SK-N-SH (cell line): ENCODE data around the gene DNAJC9. TPM values are rescaled to one million over a fixed set of nuclear protein-coding genes. Genes with fewer than 3 reads are reported as not detected.

ENCODE experiments used
- CTCF ChIA-PET: fragments of 300-600, 350-600 bp; formaldehyde crosslinking; extraction: SDS; loops from one replicate; lab custom pipeline; 2021; lab: Yijun Ruan, JAX
- POLR2A ChIA-PET: fragments of 350-600 bp; sonication (Branson Sonifier 250); formaldehyde crosslinking; extraction: SDS; loops from one replicate; lab custom pipeline; 2020; ENCODE audit warnings: antibody characterized with exemption, inconsistent platforms; lab: Yijun Ruan, JAX
- DNase-seq: peaks from one replicate; pipeline ENCODE4 v3.0.0; 2012
- H2AFZ ChIP-seq: fragments of 200-600 bp; sonication (generic); 2 replicates; pipeline ENCODE4 v1.8.1; 2016; ENCODE audit warnings: antibody characterized with exemption, mild to moderate bottlenecking, low read depth
- H3F3A ChIP-seq: fragments of 200-600 bp; sonication (generic); replicated peaks from 2 replicates; pipeline ENCODE3; 2016; ENCODE audit warnings: antibody characterized with exemption, mild to moderate bottlenecking; ENCODE audit not compliant: insufficient read depth
- H3K27ac ChIP-seq, 2 experiments: fragments of 200-500 bp in 1 of 2; fragments of 200-600 bp in 1 of 2; sonication (Bioruptor generic) in 1 of 2; sonication (generic), shearing (Covaris generic) in 1 of 2; 2 replicates each; pipeline versions ENCODE4 v1.5.1 to v1.6.1; 2014 to 2016; ENCODE audit warnings: low read depth in 2 of 2, inconsistent platforms in 1 of 2, low read length in 1 of 2, mild to moderate bottlenecking in 1 of 2, mixed read lengths in 1 of 2
- H3K27me3 ChIP-seq: fragments of 200-600 bp; sonication (generic), shearing (Covaris generic); 2 replicates; pipeline ENCODE4 v1.6.1; 2016; ENCODE audit warnings: mixed run types; ENCODE audit not compliant: insufficient read depth
- H3K36me3 ChIP-seq, 2 experiments: fragments of 200-500 bp in 1 of 2; fragments of 200-600 bp in 1 of 2; sonication (Bioruptor generic) in 1 of 2; sonication (generic) in 1 of 2; replicated peaks in 1 of 2; 2 replicates each; pipeline versions ENCODE3 to v1.5.1; 2014 to 2016; ENCODE audit warnings: low read length in 1 of 2, mild to moderate bottlenecking in 1 of 2; ENCODE audit not compliant: insufficient read depth in 2 of 2, control insufficient read depth in 1 of 2
- H3K4me1 ChIP-seq, 2 experiments: fragments of 200-500 bp in 1 of 2; fragments of 200-600 bp in 1 of 2; sonication (Bioruptor generic) in 1 of 2; sonication (generic), shearing (Covaris generic) in 1 of 2; 2 replicates each; pipeline versions ENCODE4 v1.5.1 to v1.6.1; 2014 to 2016; ENCODE audit warnings: low read depth in 1 of 2, low read length in 1 of 2, mixed run types in 1 of 2; ENCODE audit not compliant: insufficient read depth in 2 of 2, control insufficient read depth in 1 of 2
- H3K4me2 ChIP-seq: fragments of 200-600 bp; sonication (generic), shearing (Covaris generic); 2 replicates; pipeline ENCODE4 v1.6.1; 2017; ENCODE audit warnings: mixed run types
- H3K4me3 ChIP-seq, 2 experiments: fragments of 200-500 bp in 1 of 2; fragments of 200-600 bp in 1 of 2; sonication (Bioruptor generic) in 1 of 2; sonication (generic), shearing (Covaris generic) in 1 of 2; 2 replicates each; pipeline versions ENCODE4 v1.5.1 to v1.8.1; 2014 to 2016; ENCODE audit warnings: low read depth in 2 of 2, inconsistent platforms in 1 of 2, low read length in 1 of 2, mild to moderate bottlenecking in 1 of 2, mixed read lengths in 1 of 2, moderate library complexity in 1 of 2
- H3K79me2 ChIP-seq: fragments of 200-600 bp; sonication (generic); 2 replicates; pipeline ENCODE4 v1.8.1; 2017; ENCODE audit warnings: mild to moderate bottlenecking; ENCODE audit not compliant: insufficient read depth
- H3K9ac ChIP-seq: fragments of 200-600 bp; sonication (generic); 2 replicates; pipeline ENCODE4 v1.6.1; 2017; ENCODE audit warnings: mixed run types
- H3K9me2 ChIP-seq: fragments of 200-600 bp; sonication (generic); 2 replicates; pipeline ENCODE4 v1.6.1; 2017; ENCODE audit warnings: mixed run types
- H3K9me3 ChIP-seq: fragments of 200-600 bp; sonication (generic); 2 replicates; pipeline ENCODE4 v1.6.1; 2017; ENCODE audit warnings: mixed run types, mild to moderate bottlenecking, moderate library complexity
- H4K20me1 ChIP-seq: fragments of 200-600 bp; sonication (generic); 2 replicates; pipeline ENCODE4 v1.6.1; 2017; ENCODE audit warnings: mild to moderate bottlenecking, mixed run types; ENCODE audit not compliant: insufficient read depth
- EZH2phosphoT487 ChIP-seq: fragments of 200-600 bp; sonication (generic); IDR thresholded peaks from 2 replicates; pipeline ENCODE4 v1.6.1; 2017; ENCODE audit warnings: low read depth, mixed run types, mild to moderate bottlenecking, antibody characterized with exemption, moderate library complexity, borderline replicate concordance
- FOXJ3 ChIP-seq: sonication (generic); formaldehyde crosslinking; IDR thresholded peaks from 2 replicates; pipeline ENCODE4 v1.5.1; 2020; ENCODE audit warnings: mild to moderate bottlenecking, missing genetic modification reagents
- GATA2 ChIP-seq: sonication (generic); formaldehyde crosslinking; IDR thresholded peaks from 2 replicates; pipeline ENCODE4 v1.5.0; 2020; ENCODE audit warnings: mild to moderate bottlenecking, missing genetic modification reagents
- MXI1 ChIP-seq: IDR thresholded peaks from 2 replicates; pipeline ENCODE4 v1.6.1; 2012; ENCODE audit warnings: mild to moderate bottlenecking, low read depth, low read length, improper control_type of control experiment
- NFIC ChIP-seq: IDR thresholded peaks from 2 replicates; pipeline ENCODE4 v1.4.0; 2012; ENCODE audit warnings: borderline replicate concordance
- POLR2AphosphoS5 ChIP-seq: IDR thresholded peaks from 2 replicates; pipeline ENCODE4 v1.6.1; 2012; ENCODE audit warnings: low read depth, low read length
- RXRA ChIP-seq: IDR thresholded peaks from 2 replicates; pipeline ENCODE4 v1.4.0; 2012; ENCODE audit warnings: low read depth, mild to moderate bottlenecking, borderline replicate concordance
- SMC3 ChIP-seq: IDR thresholded peaks from 2 replicates; pipeline ENCODE4 v1.6.1; 2012; ENCODE audit warnings: low read depth, low read length, improper control_type of control experiment
- TAF1 ChIP-seq: IDR thresholded peaks from 2 replicates; pipeline ENCODE4 v1.6.1; 2012; ENCODE audit warnings: low read depth, mild to moderate bottlenecking, low read length, moderate library complexity, borderline replicate concordance
- polyA plus RNA-seq, 3 experiments: library from polyadenylated mRNA; depleted of rRNA; stranded (reverse); fragments of >200 nt; gene quantifications; 2 replicates each; pipeline ENCODE4 v1.2.3, GENCODE V29; 2012
- TF ChIP-seq, protein P1 (sequence below): IDR thresholded peaks from 2 replicates; pipeline ENCODE4 v1.4.0; 2012; ENCODE audit warnings: low read depth, borderline replicate concordance
- TF ChIP-seq, protein P2 (sequence below): fragments of 200-600 bp; sonication (generic); IDR thresholded peaks from 2 replicates; pipeline ENCODE4 v1.6.1; 2017; ENCODE audit warnings: antibody characterized with exemption, mild to moderate bottlenecking, moderate library complexity
- TF ChIP-seq, protein P3 (sequence below): IDR thresholded peaks from 2 replicates; pipeline ENCODE4 v1.4.0; 2012; ENCODE audit warnings: low read depth
- TF ChIP-seq, protein P4 (sequence below): fragments of 150-350 bp; IDR thresholded peaks from 2 replicates; pipeline ENCODE4 v1.6.1; 2016; ENCODE audit warnings: mild to moderate bottlenecking, low read depth, low read length

The DNAJC9 gene
- polyA plus RNA-seq, 1 of the 3 experiments (the other 2 are of a cell fraction): 23.9 TPM

DNA sequence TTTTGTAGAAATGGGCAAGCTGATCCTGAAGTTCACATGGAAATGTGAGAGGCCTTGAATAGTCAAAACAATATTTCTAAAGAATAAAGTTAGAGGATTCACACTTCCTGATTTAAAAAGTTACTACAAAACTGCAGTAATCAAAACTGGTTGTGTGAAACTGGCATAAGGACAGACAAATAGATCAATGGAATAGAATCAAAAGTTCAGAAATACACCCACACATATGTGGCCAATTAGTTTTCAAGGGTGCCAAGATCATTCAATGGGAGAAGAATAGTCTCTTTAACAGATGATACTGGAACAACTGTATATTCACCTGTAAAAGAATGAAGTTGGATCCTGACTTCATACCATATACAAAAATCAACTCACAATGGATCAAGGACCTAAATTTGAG, 27.7 kb downstream of the DNAJC9 start:
- no peaks in the 10 kb centered on the region for H3K27me3 ChIP-seq
- H3K27ac ChIP-seq: no peak overlapping the region
- no peaks in the 10 kb centered on the region for H3K9me3 ChIP-seq
- no peaks in the 10 kb centered on the region for H3K79me2 ChIP-seq
- H3K9ac ChIP-seq: no peak overlapping the region
- H4K20me1 ChIP-seq: no peaks in the 10 kb centered on the region
- no peak overlapping the region for H3K4me3 ChIP-seq
- H3K4me2 ChIP-seq: no peak overlapping the region
- no peak for DNase-seq
- POLR2A ChIA-PET: no interaction called here
- no peaks in the 10 kb centered on the region for H3K4me1 ChIP-seq
- no peaks in the 10 kb centered on the region for H3F3A ChIP-seq
- no peaks in the 10 kb centered on the region for H3K9me2 ChIP-seq
- no peak overlapping the region for H2AFZ ChIP-seq
- no peak for TF ChIP-seq EZH2phosphoT487
- no peak for TF ChIP-seq FOXJ3 (CRISPR knock-in tag)
- TF ChIP-seq, protein P1, sequence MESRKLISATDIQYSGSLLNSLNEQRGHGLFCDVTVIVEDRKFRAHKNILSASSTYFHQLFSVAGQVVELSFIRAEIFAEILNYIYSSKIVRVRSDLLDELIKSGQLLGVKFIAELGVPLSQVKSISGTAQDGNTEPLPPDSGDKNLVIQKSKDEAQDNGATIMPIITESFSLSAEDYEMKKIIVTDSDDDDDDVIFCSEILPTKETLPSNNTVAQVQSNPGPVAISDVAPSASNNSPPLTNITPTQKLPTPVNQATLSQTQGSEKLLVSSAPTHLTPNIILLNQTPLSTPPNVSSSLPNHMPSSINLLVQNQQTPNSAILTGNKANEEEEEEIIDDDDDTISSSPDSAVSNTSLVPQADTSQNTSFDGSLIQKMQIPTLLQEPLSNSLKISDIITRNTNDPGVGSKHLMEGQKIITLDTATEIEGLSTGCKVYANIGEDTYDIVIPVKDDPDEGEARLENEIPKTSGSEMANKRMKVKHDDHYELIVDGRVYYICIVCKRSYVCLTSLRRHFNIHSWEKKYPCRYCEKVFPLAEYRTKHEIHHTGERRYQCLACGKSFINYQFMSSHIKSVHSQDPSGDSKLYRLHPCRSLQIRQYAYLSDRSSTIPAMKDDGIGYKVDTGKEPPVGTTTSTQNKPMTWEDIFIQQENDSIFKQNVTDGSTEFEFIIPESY: no peak
- TF ChIP-seq GATA2 (CRISPR knock-in tag): no peak
- TF ChIP-seq SMC3: no peak
- no peak for TF ChIP-seq MXI1
- no peak for TF ChIP-seq NFIC
- no peak for TF ChIP-seq POLR2AphosphoS5
- TF ChIP-seq TAF1: no peak
- TF ChIP-seq, protein P2, sequence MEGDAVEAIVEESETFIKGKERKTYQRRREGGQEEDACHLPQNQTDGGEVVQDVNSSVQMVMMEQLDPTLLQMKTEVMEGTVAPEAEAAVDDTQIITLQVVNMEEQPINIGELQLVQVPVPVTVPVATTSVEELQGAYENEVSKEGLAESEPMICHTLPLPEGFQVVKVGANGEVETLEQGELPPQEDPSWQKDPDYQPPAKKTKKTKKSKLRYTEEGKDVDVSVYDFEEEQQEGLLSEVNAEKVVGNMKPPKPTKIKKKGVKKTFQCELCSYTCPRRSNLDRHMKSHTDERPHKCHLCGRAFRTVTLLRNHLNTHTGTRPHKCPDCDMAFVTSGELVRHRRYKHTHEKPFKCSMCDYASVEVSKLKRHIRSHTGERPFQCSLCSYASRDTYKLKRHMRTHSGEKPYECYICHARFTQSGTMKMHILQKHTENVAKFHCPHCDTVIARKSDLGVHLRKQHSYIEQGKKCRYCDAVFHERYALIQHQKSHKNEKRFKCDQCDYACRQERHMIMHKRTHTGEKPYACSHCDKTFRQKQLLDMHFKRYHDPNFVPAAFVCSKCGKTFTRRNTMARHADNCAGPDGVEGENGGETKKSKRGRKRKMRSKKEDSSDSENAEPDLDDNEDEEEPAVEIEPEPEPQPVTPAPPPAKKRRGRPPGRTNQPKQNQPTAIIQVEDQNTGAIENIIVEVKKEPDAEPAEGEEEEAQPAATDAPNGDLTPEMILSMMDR: no peak
- TF ChIP-seq, protein P3, sequence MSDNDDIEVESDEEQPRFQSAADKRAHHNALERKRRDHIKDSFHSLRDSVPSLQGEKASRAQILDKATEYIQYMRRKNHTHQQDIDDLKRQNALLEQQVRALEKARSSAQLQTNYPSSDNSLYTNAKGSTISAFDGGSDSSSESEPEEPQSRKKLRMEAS: no peak
- no peak for TF ChIP-seq RXRA
- TF ChIP-seq, protein P4, sequence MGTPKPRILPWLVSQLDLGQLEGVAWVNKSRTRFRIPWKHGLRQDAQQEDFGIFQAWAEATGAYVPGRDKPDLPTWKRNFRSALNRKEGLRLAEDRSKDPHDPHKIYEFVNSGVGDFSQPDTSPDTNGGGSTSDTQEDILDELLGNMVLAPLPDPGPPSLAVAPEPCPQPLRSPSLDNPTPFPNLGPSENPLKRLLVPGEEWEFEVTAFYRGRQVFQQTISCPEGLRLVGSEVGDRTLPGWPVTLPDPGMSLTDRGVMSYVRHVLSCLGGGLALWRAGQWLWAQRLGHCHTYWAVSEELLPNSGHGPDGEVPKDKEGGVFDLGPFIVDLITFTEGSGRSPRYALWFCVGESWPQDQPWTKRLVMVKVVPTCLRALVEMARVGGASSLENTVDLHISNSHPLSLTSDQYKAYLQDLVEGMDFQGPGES: no peak
- CTCF ChIA-PET: interaction anchor here (0.6 to 2.4 kb wide), 3 partner anchors 11 to 15 kb away, joined by 3 to 6 read pairs (median 4); no protein-coding TSS in a partner anchor
- H3K36me3 ChIP-seq: peaks cover 42 to 49% of the 10 kb centered on the region in 2 experiments
